Activated CD8-positive, alpha-beta memory T cell treated with anti-CD3 and anti-CD28 coated beads for 48 hours (primary cell): Measurements from ENCODE around the gene ITGAE.
"Not testable (repeated sequence)": the region's sequence is repeated elsewhere in the genome, so short reads cannot be mapped to it uniquely, and the experiment has no call there.

Source experiments
- DNase-seq, 3 experiments: peaks; one replicate each; pipeline ENCODE4 v3.0.0-alpha.2; 2020; ENCODE audit warnings: low read depth in 2 of 3, low spot score in 2 of 3

The ITGAE gene

GRCh38 chr17:3761918-3762380, 39.0 kb downstream of the ITGAE start:
- no peak for DNase-seq

- no peak for DNase-seq
Observed at GRCh38 chr17:3761036-3761917, 39.7 kb downstream of the ITGAE start.

- DNase-seq = no peak
Observed at GRCh38 chr17:3759597-3760216, 41.3 kb downstream of the ITGAE start.

GRCh38 chr17:3755335-3756030, 45.5 kb downstream of the ITGAE start:
- no peak for DNase-seq

- DNase-seq = peak in 1 of 3 experiments; percentile 45
Observed at GRCh38 chr17:3754458-3755334, 46.3 kb downstream of the ITGAE start.

- DNase-seq = no peak
Observed at GRCh38 chr17:3754066-3754457, 46.9 kb downstream of the ITGAE start.

- no peak for DNase-seq
Observed at GRCh38 chr17:3753624-3754023, 47.4 kb downstream of the ITGAE start.

- DNase-seq = no peak
Observed at GRCh38 chr17:3751836-3752235, 49.2 kb downstream of the ITGAE start.

GRCh38 chr17:3750926-3751325, 50.1 kb downstream of the ITGAE start:
- DNase-seq = no peak

- DNase-seq = no peak
Observed at GRCh38 chr17:3750296-3750695, 50.7 kb downstream of the ITGAE start.

GRCh38 chr17:3748576-3748975, 52.4 kb downstream of the ITGAE start:
- DNase-seq = no peak

- no peak for DNase-seq
Observed at GRCh38 chr17:3747805-3748204, 53.2 kb downstream of the ITGAE start.

GRCh38 chr17:3745071-3745470, 55.9 kb downstream of the ITGAE start:
- DNase-seq = no peak

GRCh38 chr17:3744014-3744413, 57.0 kb downstream of the ITGAE start:
- no peak for DNase-seq

- DNase-seq = no peak
Observed at GRCh38 chr17:3740611-3741073, 60.3 kb downstream of the ITGAE start.

GRCh38 chr17:3739422-3740124, 61.4 kb downstream of the ITGAE start:
- DNase-seq = no peak

- DNase-seq = peak in 1 of 3 experiments; percentile 50
Observed at GRCh38 chr17:3738562-3739295, 62.3 kb downstream of the ITGAE start.

- no peak for DNase-seq
Observed at GRCh38 chr17:3735515-3735914, 65.5 kb downstream of the ITGAE start.

- not testable (repeated sequence) for DNase-seq
Observed at GRCh38 chr17:3734911-3735276, 66.1 kb downstream of the ITGAE start.
